Adrenal gland (tissue), 12 donors: ENCODE data around the gene AMN. TPM values are rescaled to one million over a fixed set of nuclear protein-coding genes. Genes with fewer than 3 reads are reported as not detected.
A peak's percentile ranks its signal among the peaks of the same experiment; 100 is the strongest.

Experiments
- DNase-seq, 7 donors: peaks; one replicate each; pipeline ENCODE4 v3.0.0-alpha.2; 2019 to 2020
- H3K27ac ChIP-seq, 5 donors: fragments of 200-600 bp; sonication (generic) in 4 of 5; 1 replicate in 3 of 5; 2 replicates in 2 of 5; pipeline versions ENCODE4 v1.5.1 to v1.8.0; 2016 to 2020; ENCODE audit warnings: mild to moderate bottlenecking in 1 of 5
- H3K27me3 ChIP-seq: fragments of 200-600 bp; 2 replicates; pipeline ENCODE4 v1.8.0; 2021
- H3K36me3 ChIP-seq, 2 donors: fragments of 200-600 bp; replicated peaks in 1 of 2; 1 replicate in 1 of 2; 2 replicates in 1 of 2; pipeline versions ENCODE4 v1.5.1 to v1.8.0; 2018 to 2022
- H3K4me1 ChIP-seq, 2 donors: fragments of 200-600 bp; replicated peaks in 1 of 2; 1 replicate in 1 of 2; 2 replicates in 1 of 2; pipeline versions ENCODE4 v1.5.1 to v1.8.0; 2018 to 2021
- H3K4me3 ChIP-seq, 4 donors: fragments of 200-600 bp; sonication (generic) in 3 of 4; one replicate each; pipeline ENCODE4 v1.5.1; 2016 to 2018
- H3K9me3 ChIP-seq, 3 donors: fragments of 200-600 bp; sonication (generic) in 1 of 3; replicated peaks in 1 of 3; 1 replicate in 2 of 3; 2 replicates in 1 of 3; pipeline versions ENCODE4 v1.5.1 to v1.8.0; 2016 to 2021
- POLR2A ChIP-seq, 2 donors: fragments of 450-650 bp; IDR thresholded peaks; one replicate each; pipeline ENCODE4 v1.6.1; 2017; ENCODE audit warnings: antibody characterized with exemption in 2 of 2, mild to moderate bottlenecking in 2 of 2, moderate library complexity in 1 of 2
- WGBS, 4 donors: extraction: QIAGEN DNeasy Blood & Tissue Kit in 2 of 4; methylation state at CpG; one replicate each; pipeline versions ENCODE4 v1.1.5 to v1.1.7; 2013 to 2017; 5-methylcytosine and 5-hydroxymethylcytosine counted together
- intact Hi-C, 2 donors: fragments of 100-400 bp; cut with DNase I; formaldehyde crosslinking; loops; one replicate each; pipeline versions ENCODE4 v1.14.1 to v1.15.0; 2022 to 2023
- polyA plus RNA-seq, 3 donors: library from polyadenylated mRNA; stranded (reverse); fragments of 200-250 nt in 2 of 3; fragments of 350-450 nt in 1 of 3; fragmentation: Illumina TruSeq in 1 of 3; extraction: RNeasy Lipid Tissue Mini Kit (QIAGEN cat#74804) in 1 of 3; gene quantifications; one replicate each; pipeline ENCODE4 v1.2.3, GENCODE V29; 2013 to 2014
- total RNA-seq, 9 donors: library from RNA; depleted of rRNA in 4 of 9; stranded (reverse); fragments of >200 nt in 4 of 9; fragments of 120-200 nt in 1 of 9; fragmentation: NEBNext Ultra II Directional in 1 of 9; extraction: Animal tissue kit (Norgen Biotek cat#: 25700) in 1 of 9; gene quantifications; one replicate each; pipeline versions ENCODE4 v1.1.0 to v1.2.4, GENCODE V29; 2013 to 2023
- TF ChIP-seq, protein P1 (sequence below), 6 experiments: fragments of 450-650 bp in 4 of 6; fragments of 200-600 bp in 2 of 6; sonication (generic) in 1 of 6; IDR thresholded peaks; 1 replicate in 5 of 6; 2 replicates in 1 of 6; pipeline versions ENCODE4 v1.5.1 to v1.8.0; 2016 to 2021; ENCODE audit warnings: antibody characterized with exemption in 6 of 6, mild to moderate bottlenecking in 2 of 6, moderate library complexity in 1 of 6
- donor health status: healthy with polysubstance abuse.
- donor health status: Bipolar disorder and iron deficiency.
- donor health status: DM: yes; HTN: yes; CAD: no.
- donor health status: DM: no; HTN: no; CAD: no.
- donor health status: DM: no; HTN: no; CAD: no.
- donor health status: DM: yes; HTN: yes; CAD: no.

Gene AMN
- total and polyA plus RNA-seq, 12 donors, result 0.07 to 3.6 (median 0.35) TPM; not detected in 4

DNA sequence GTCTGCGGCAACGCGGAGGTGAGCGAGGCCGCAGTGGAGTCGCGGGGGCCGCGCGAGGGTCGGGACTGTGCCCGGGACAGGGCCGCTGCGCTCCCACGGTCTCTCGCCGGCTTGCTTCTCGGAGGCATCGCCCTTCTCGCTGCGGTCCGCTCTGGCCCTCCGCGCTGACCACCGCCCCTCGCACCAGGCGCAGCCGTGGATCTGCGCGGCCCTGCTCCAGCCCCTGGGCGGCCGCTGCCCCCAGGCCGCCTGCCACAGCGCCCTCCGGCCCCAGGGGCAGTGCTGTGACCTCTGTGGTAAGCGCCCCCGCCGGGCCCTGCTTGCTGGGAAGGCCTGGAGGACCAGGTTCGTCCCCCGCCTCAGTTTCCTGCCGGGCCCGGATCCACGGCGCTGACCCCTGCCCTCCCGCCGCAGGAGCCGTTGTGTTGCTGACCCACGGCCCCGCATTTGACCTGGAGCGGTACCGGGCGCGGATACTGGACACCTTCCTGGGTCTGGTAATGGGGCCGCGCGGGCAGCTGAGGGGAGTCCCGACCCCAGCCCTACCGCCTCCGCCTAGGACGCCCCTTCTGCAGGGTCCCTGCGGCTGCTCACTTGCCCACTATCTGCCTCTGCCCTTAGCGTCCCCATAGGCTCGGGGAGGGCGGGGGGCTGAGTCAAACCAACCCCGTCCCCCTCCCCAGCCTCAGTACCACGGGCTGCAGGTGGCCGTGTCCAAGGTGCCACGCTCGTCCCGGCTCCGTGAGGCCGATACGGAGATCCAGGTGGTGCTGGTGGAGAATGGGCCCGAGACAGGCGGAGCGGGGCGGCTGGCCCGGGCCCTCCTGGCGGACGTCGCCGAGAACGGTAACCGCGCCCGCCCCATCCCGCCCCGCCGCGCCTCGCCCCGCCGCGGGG, 7.0 kb downstream of the AMN start:
- 3 to 5% (median 4%) methylated on average over 18 to 94 of the region's 94 CpGs; no CpG with 5 or more reads in 1 of the 4 donors for WGBS, 4 donors
- H3K27ac ChIP-seq, result no peak overlapping the region

DNA sequence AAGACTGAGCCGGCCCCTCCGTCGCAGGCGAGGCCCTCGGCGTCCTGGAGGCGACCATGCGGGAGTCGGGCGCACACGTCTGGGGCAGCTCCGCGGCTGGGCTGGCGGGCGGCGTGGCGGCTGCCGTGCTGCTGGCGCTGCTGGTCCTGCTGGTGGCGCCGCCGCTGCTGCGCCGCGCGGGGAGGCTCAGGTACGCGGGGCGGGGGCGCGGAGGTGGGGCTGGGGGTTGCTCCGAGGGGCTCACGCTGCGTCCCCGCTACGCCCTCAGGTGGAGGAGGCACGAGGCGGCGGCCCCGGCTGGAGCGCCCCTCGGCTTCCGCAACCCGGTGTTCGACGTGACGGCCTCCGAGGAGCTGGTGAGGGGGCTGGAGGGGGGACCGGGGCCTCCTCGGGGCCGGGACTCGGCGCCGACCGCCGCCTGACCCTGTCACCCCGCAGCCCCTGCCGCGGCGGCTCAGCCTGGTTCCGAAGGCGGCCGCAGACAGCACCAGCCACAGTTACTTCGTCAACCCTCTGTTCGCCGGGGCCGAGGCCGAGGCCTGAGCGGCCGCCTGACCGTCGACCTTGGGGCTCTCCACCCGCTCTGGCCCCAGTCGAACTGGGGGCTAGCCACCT, 7.8 kb downstream of the AMN start:
- 0 to 6% (median 4%) methylated on average over 1 to 74 of the region's 74 CpGs for WGBS, 4 donors
- DNase-seq, result peak in 2 of 7 donors; percentile 26
- no peak for TF ChIP-seq POLR2A (IDR thresholded peaks at IDR 0.05)
- TF ChIP-seq, protein P1, sequence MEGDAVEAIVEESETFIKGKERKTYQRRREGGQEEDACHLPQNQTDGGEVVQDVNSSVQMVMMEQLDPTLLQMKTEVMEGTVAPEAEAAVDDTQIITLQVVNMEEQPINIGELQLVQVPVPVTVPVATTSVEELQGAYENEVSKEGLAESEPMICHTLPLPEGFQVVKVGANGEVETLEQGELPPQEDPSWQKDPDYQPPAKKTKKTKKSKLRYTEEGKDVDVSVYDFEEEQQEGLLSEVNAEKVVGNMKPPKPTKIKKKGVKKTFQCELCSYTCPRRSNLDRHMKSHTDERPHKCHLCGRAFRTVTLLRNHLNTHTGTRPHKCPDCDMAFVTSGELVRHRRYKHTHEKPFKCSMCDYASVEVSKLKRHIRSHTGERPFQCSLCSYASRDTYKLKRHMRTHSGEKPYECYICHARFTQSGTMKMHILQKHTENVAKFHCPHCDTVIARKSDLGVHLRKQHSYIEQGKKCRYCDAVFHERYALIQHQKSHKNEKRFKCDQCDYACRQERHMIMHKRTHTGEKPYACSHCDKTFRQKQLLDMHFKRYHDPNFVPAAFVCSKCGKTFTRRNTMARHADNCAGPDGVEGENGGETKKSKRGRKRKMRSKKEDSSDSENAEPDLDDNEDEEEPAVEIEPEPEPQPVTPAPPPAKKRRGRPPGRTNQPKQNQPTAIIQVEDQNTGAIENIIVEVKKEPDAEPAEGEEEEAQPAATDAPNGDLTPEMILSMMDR (IDR thresholded peaks at IDR 0.05), result no peak
- H3K4me3 ChIP-seq, result peak overlapping the region in 1 of 4 donors; percentile 46
- intact Hi-C loops, result no loop called here
- no peak overlapping the region for H3K27ac ChIP-seq
- H3K9me3 ChIP-seq, result no peaks in the 10 kb centered on the region
- H3K27me3 ChIP-seq, result peaks cover 22% of the 10 kb centered on the region
- H3K4me1 ChIP-seq, result peaks cover 22 to 28% of the 10 kb centered on the region in 2 donors
- peaks cover 0 to 12% of the 10 kb centered on the region in 2 donors for H3K36me3 ChIP-seq

More for the DNA sequence above, 7.0 kb downstream of the AMN start:
- peak overlapping the region in 1 of 4 donors; percentile 46 for H3K4me3 ChIP-seq
- peaks cover 22 to 28% of the 10 kb centered on the region in 2 donors for H3K4me1 ChIP-seq
- peaks cover 23% of the 10 kb centered on the region for H3K27me3 ChIP-seq
- TF ChIP-seq POLR2A (IDR thresholded peaks at IDR 0.05), result no peak
- intact Hi-C loops, result no loop called here
- H3K36me3 ChIP-seq, result peaks cover 0 to 12% of the 10 kb centered on the region in 2 donors
- no peak for DNase-seq
- H3K9me3 ChIP-seq, result no peaks in the 10 kb centered on the region

DNA sequence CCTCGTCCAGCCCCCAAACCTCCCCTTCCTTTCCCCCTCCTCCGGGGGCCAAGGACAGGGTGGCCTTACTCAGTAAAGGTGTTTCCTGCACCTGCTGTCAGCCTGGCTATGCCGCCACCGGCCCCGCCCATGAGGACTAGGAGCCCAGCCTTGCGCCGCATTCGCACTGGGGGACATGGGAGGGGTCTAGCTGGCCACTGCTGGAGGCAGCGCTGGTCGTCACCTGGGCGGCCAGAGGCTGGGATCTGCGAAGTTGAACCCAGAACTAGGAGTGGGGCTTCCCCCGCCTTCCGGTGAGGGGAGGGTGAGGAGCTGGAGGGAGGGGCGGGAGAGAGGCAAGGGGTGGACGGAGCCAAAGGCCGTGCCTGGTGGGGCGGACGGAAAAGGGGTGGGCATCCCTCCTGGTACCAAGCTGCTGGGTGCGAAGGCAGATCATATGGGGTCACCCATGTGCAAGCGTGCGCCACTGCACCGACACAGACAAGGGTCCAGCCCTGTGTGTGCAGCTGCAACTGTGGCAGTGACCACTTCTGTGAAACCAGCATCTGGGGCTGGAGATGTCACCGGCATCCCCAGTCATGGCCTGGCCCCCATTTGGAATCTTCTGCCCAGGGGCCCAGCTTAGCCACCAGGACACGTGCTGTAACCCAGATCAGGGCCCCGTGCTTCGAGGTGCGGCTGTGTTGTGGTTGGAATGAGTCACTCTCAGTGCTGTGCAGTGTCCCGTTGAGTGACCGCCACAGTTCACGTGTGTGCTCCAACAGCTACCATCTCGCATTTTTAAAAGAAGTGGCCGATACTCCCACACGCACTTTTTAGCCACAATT, 8.5 kb downstream of the AMN start:
- peak in 6 of 7 donors; percentile 54 to 78 (median 63) for DNase-seq
- H3K4me3 ChIP-seq, result no peak overlapping the region
- WGBS, 4 donors, result 53 to 77% (median 56%) methylated on average over 19 to 34 of the region's 34 CpGs
- no peaks in the 10 kb centered on the region for H3K9me3 ChIP-seq
- no peak overlapping the region for H3K27ac ChIP-seq
- peaks cover 22% of the 10 kb centered on the region for H3K27me3 ChIP-seq
- intact Hi-C loops, result no loop called here
- peaks cover 22 to 28% of the 10 kb centered on the region in 2 donors for H3K4me1 ChIP-seq
- TF ChIP-seq POLR2A (IDR thresholded peaks at IDR 0.05), result no peak
- TF ChIP-seq, protein P1 (IDR thresholded peaks at IDR 0.05), result no peak
- H3K36me3 ChIP-seq, result peaks cover 0 to 12% of the 10 kb centered on the region in 2 donors

DNA sequence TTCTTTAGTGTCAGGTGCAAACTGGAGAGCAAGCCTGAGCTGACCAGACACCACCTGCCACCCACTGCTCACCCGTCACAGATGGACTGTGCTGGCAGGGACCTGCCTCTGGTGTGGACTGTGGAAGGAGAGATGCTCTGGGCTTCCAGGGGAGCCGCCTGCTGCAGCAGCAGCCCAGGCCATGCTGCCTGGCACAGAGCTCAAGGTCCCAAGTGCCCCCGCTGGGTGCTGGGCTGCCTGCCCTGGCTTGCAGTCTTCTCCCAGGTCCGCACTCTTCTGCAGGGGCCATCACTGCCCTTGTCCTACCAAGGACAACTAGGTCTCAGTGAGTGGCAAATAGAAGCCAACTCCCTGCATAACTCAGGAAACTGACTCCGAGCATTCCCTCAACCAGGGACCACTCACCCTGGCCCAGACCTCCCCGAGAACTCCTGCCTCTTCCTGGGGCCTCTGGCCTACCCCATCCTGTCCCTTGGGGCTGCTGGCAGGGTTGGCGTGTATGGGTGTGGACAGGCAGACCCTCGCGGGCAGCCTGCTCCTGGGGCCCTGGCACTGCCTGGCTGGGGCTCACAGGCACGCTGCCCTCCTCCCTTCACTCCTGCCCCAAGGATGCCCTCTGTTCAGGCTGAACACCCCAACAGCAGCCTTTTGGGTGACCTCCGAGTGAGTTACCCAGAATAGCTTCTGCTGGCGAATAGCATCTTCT, 9.3 kb downstream of the AMN start:
- H3K9me3 ChIP-seq, result no peaks in the 10 kb centered on the region
- H3K27ac ChIP-seq, result peak overlapping the region in 1 of 5 donors; percentile 5
- no peak for TF ChIP-seq POLR2A (IDR thresholded peaks at IDR 0.05)
- TF ChIP-seq, protein P1 (IDR thresholded peaks at IDR 0.05), result no peak
- intact Hi-C loops, result no loop called here
- no peak overlapping the region for H3K4me3 ChIP-seq
- H3K4me1 ChIP-seq, result peaks cover 22 to 28% of the 10 kb centered on the region in 2 donors
- DNase-seq, result no peak
- peaks cover 22% of the 10 kb centered on the region for H3K27me3 ChIP-seq
- peaks cover 0 to 12% of the 10 kb centered on the region in 2 donors for H3K36me3 ChIP-seq
- WGBS, 4 donors, result 84 to 92% (median 89%) methylated on average over 5 to 12 of the region's 12 CpGs
